A549 treated with CORT108297 at 1 μM for 4 hours (cell line): ENCODE measurements around the gene ENAH. TPM values are rescaled to one million over a fixed set of nuclear protein-coding genes. Genes with fewer than 3 reads are reported as not detected.

Experiments
- total RNA-seq: library from RNA; stranded (reverse); fragments of 200-300 nt; extraction: Qiagen RNA extraction; gene quantifications from 5 replicates; pipeline ENCODE4 v1.2.3, GENCODE V29; 2022

Gene ENAH
- 59.1 to 85.7 TPM (median 77.0 TPM) in 5 replicates for total RNA-seq

GRCh38 chr1:225652729-225653462 lies at the start of gene ENAH:
TSS of gene ENAH (minus strand) at chr1:225653123. CDS start at chr1:225652690, 433 bp downstream.

Other genes with a start within 250 kb of the ENAH start
- 36.9 to 43.0 TPM (median 39.8 TPM) in 5 replicates for gene LBR, start 225.1 kb downstream of the ENAH start, total RNA-seq
- 243 to 352 TPM (median 251 TPM) in 5 replicates for gene SRP9, start 124.7 kb upstream of the ENAH start, total RNA-seq
- gene EPHX1, start 157.0 kb upstream of the ENAH start, total RNA-seq: 208 to 247 TPM (median 225 TPM) in 5 replicates
- 5.1 to 8.0 TPM (median 7.1 TPM) in 5 replicates for gene TMEM63A, start 229.3 kb upstream of the ENAH start, total RNA-seq
- 0.15 to 0.54 TPM (median 0.46 TPM) in 5 replicates for gene LEFTY1, start 236.0 kb upstream of the ENAH start, total RNA-seq